LoVo (cell line): ENCODE measurements around the gene SCG3.

Source experiments
- DNase-seq: peaks from one replicate; pipeline ENCODE4 v3.0.0-alpha.2; 2016; ENCODE audit warnings: low spot score

SCG3 gene

DNA sequence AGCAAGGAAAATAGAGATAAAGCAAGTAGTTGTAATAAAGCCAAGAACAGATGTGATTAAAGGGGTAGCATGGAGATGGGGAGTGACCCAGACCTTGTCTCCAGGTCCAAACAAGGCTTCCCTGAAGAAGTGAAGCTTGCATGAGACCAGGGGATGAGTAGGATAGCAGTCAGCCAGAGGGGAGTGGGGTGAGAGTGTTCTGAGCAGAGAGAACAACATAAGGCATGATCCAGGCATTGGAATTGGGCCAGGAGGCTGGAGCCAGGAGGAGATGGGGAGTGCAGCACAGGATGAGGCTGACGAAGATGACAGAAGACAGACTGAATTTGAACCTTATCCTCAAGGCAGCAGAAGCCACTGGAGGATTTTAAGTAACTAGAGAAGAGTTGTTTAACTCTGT, 77.3 kb downstream of the SCG3 start:
- no peak for DNase-seq

GRCh38 chr15:51759557-51760070, 78.3 kb downstream of the SCG3 start:
- DNase-seq, result no peak

- DNase-seq, result no peak
Measured at GRCh38 chr15:51760805-51761204, 79.5 kb downstream of the SCG3 start.

GRCh38 chr15:51765751-51766150, 84.4 kb downstream of the SCG3 start:
- no peak for DNase-seq

GRCh38 chr15:51766341-51766740, 85.0 kb downstream of the SCG3 start:
- no peak for DNase-seq

GRCh38 chr15:51768018-51768417, 86.7 kb downstream of the SCG3 start:
- no peak for DNase-seq
